ENCODE results near the gene AADAC.

GRCh38 chr3:151798466-151798865 lies 15.4 kb upstream of the AADAC start:
- TF ChIP-seq POLR2AphosphoS5 (IDR thresholded peaks at IDR 0.05; ENCODE audit: low read depth) = no peak
- no peak for TF ChIP-seq CTCF (IDR thresholded peaks at IDR 0.05; ENCODE audit: insufficient read depth, low read length)
- no peak for TF ChIP-seq REST (IDR thresholded peaks at IDR 0.05; ENCODE audit: insufficient replicate concordance, low read depth)
- no peak for TF ChIP-seq SPI1 (IDR thresholded peaks at IDR 0.05; ENCODE audit: borderline replicate concordance, low read depth)

All from HL-60 (cell line).